Erythroblast (primary cell): ENCODE results near the gene TMUB1.

Experiments
- GATA1 ChIP-seq: IDR thresholded peaks from 2 replicates; pipeline ENCODE4 v1.6.1; 2011; ENCODE audit warnings: low read depth, mild to moderate bottlenecking, control low read depth, low read length, moderate library complexity
- POLR2A ChIP-seq: IDR thresholded peaks from 2 replicates; pipeline ENCODE4 v1.6.1; 2011; ENCODE audit warnings: mild to moderate bottlenecking, low read length

- no peak for TF ChIP-seq POLR2A
- no peak for TF ChIP-seq GATA1
These were observed 16.4 kb upstream of the TMUB1 start for GRCh38 chr7:151099486-151100211.
